Thoracic aorta (tissue), 2 donors: ENCODE measurements around the gene IMPDH2. TPM values are rescaled to one million over a fixed set of nuclear protein-coding genes. Genes with fewer than 3 reads are reported as not detected.

Source experiments
- ATAC-seq: fragments of 150-250 bp; one replicate; pipeline ENCODE4 v1.8.0; 2017; ENCODE audit warnings: low read depth; ENCODE audit not compliant: insufficient number of reproducible peaks, low FRiP score
- DNase-seq: peaks from one replicate; pipeline ENCODE4 v3.0.0-alpha.2; 2020; ENCODE audit warnings: low spot score
- H3K27ac ChIP-seq, 2 donors: fragments of 200-600 bp; sonication (generic); 1 replicate in 1 of 2; 2 replicates in 1 of 2; pipeline ENCODE4 v1.5.1; 2016; ENCODE audit warnings: mild to moderate bottlenecking in 2 of 2, moderate library complexity in 2 of 2
- H3K27me3 ChIP-seq: fragments of 200-600 bp; sonication (generic); replicated peaks from 2 replicates; pipeline ENCODE4 v1.6.0; 2016; ENCODE audit warnings: mild to moderate bottlenecking; ENCODE audit not compliant: insufficient read depth
- H3K36me3 ChIP-seq: fragments of 200-600 bp; sonication (generic); one replicate; pipeline ENCODE4 v1.5.1; 2016
- H3K4me1 ChIP-seq, 2 donors: fragments of 200-600 bp; sonication (generic); 1 replicate in 1 of 2; 2 replicates in 1 of 2; pipeline versions ENCODE4 v1.5.1 to v1.6.0; 2016; ENCODE audit warnings: low read depth in 2 of 2, mild to moderate bottlenecking in 1 of 2; ENCODE audit not compliant: control insufficient read depth in 1 of 2
- H3K4me3 ChIP-seq: fragments of 200-600 bp; sonication (generic); 2 replicates; pipeline ENCODE4 v1.5.1; 2016; ENCODE audit warnings: mild to moderate bottlenecking
- H3K9me3 ChIP-seq: fragments of 200-600 bp; sonication (generic); 2 replicates; pipeline ENCODE4 v1.5.1; 2016
- CTCF ChIP-seq: fragments of 200-600 bp; sonication (generic); IDR thresholded peaks from one replicate; pipeline ENCODE4 v1.5.1; 2019; ENCODE audit warnings: antibody characterized with exemption
- total RNA-seq, 2 donors: library from RNA; depleted of rRNA; stranded (reverse); fragments of >200 nt; gene quantifications; one replicate each; pipeline versions ENCODE4 v1.1.0 to v1.2.3, GENCODE V29; 2016

IMPDH2 gene
- total RNA-seq, 2 donors from 2014 or later = 56.0 to 96.2 TPM

GRCh38 chr3:49021813-49022687, 7.1 kb downstream of the IMPDH2 start, which contains the start of gene NDUFAF3:
TSS of gene NDUFAF3 (plus strand) at chr3:49022121. CDS start at chr3:49022145, 24 bp downstream.
- Histone ChIP-seq H3K9me3 (no peaks in the 10 kb centered on the region), H3K36me3 (peaks cover 25% of the 10 kb centered on the region), H3K4me3 (peak within 1 kb of the TSS; percentile 92), H3K27ac (peak within 1 kb of the TSS; percentile 99 to 100), H3K27me3 (no peaks in the 10 kb centered on the region), H3K4me1 (peaks cover 34 to 41% of the 10 kb centered on the region in 2 donors)
- ATAC-seq (peak; percentile 74), DNase-seq (peak; percentile 51)
- peak; percentile 94 for TF ChIP-seq CTCF

- no peaks in the 10 kb centered on the region for H3K27me3 ChIP-seq
- no peak for TF ChIP-seq CTCF
- H3K36me3 ChIP-seq = peaks cover 25% of the 10 kb centered on the region
- H3K4me1 ChIP-seq = peaks cover 34 to 41% of the 10 kb centered on the region in 2 donors
- DNase-seq (peak; percentile 98), ATAC-seq (peak; percentile 83)
- H3K4me3 ChIP-seq = peak overlapping the region; percentile 92
- no peaks in the 10 kb centered on the region for H3K9me3 ChIP-seq
- peak overlapping the region; percentile 99 to 100 for H3K27ac ChIP-seq
Observed at GRCh38 chr3:49021213-49021812, 7.9 kb downstream of the IMPDH2 start.

GRCh38 chr3:49020330-49021212, 8.6 kb downstream of the IMPDH2 start:
- no peak for DNase-seq

GRCh38 chr3:49019941-49020329, 9.3 kb downstream of the IMPDH2 start:
- no peak for DNase-seq
- Histone ChIP-seq H3K36me3 (peaks cover 24% of the 10 kb centered on the region), H3K27ac (peak overlapping the region in 1 of 2 donors; percentile 99), H3K9me3 (no peaks in the 10 kb centered on the region), H3K27me3 (no peaks in the 10 kb centered on the region), H3K4me1 (peaks cover 34 to 41% of the 10 kb centered on the region in 2 donors), H3K4me3 (peak overlapping the region; percentile 92)
- ATAC-seq = no peak
- TF ChIP-seq CTCF = no peak

More at GRCh38 chr3:49020330-49021212, 8.6 kb downstream of the IMPDH2 start:
- ATAC-seq = no peak
- Histone ChIP-seq H3K9me3 (no peaks in the 10 kb centered on the region), H3K36me3 (peaks cover 26% of the 10 kb centered on the region), H3K4me1 (peaks cover 34 to 41% of the 10 kb centered on the region in 2 donors), H3K4me3 (peak overlapping the region; percentile 92), H3K27me3 (no peaks in the 10 kb centered on the region), H3K27ac (peak overlapping the region; percentile 99 to 100)
- no peak for TF ChIP-seq CTCF
